Osteoblast (primary cell): ENCODE results near the gene NEK2. TPM values are rescaled to one million over a fixed set of nuclear protein-coding genes. Genes with fewer than 3 reads are reported as not detected.
"Not testable (repeated sequence)": the region's sequence is repeated elsewhere in the genome, so short reads cannot be mapped to it uniquely, and the experiment has no call there.

ENCODE experiments used
- DNase-seq: peaks from one replicate; pipeline ENCODE4 v3.0.0; 2011; ENCODE audit warnings: low spot score, mixed read lengths; ENCODE audit not compliant: insufficient read length; ENCODE audit errors: missing footprints
- H2AFZ ChIP-seq: 2 replicates; pipeline ENCODE4 v1.6.0; 2011; ENCODE audit warnings: mild to moderate bottlenecking, low read length
- H3K27ac ChIP-seq: 2 replicates; pipeline ENCODE4 v1.5.1; 2011; ENCODE audit warnings: mild to moderate bottlenecking, low read depth, low read length, moderate library complexity
- H3K27me3 ChIP-seq: 2 replicates; pipeline ENCODE4 v1.6.0; 2012; ENCODE audit warnings: mild to moderate bottlenecking, control low read depth, inconsistent platforms, low read length, moderate library complexity; ENCODE audit not compliant: insufficient read depth
- H3K36me3 ChIP-seq: 2 replicates; pipeline ENCODE4 v1.5.1; 2011; ENCODE audit warnings: mild to moderate bottlenecking, low read length, control low read depth, moderate library complexity; ENCODE audit not compliant: insufficient read depth
- H3K4me1 ChIP-seq: 2 replicates; pipeline ENCODE4 v1.5.1; 2011; ENCODE audit warnings: mild to moderate bottlenecking, low read length, control low read depth, moderate library complexity; ENCODE audit not compliant: insufficient read depth
- H3K4me2 ChIP-seq: 2 replicates; pipeline ENCODE4 v1.6.0; 2011; ENCODE audit warnings: mild to moderate bottlenecking, low read length; ENCODE audit not compliant: insufficient read depth
- H3K4me3 ChIP-seq: fragments of 200-600 bp; sonication (generic); 3 replicates; pipeline ENCODE4 v1.5.1; 2012; ENCODE audit warnings: mild to moderate bottlenecking, low read length, inconsistent platforms; ENCODE audit not compliant: insufficient read depth
- H3K79me2 ChIP-seq: 2 replicates; pipeline ENCODE4 v1.6.0; 2012; ENCODE audit warnings: mild to moderate bottlenecking, low read length, control low read depth, inconsistent platforms; ENCODE audit not compliant: insufficient read depth
- H3K9me3 ChIP-seq: 2 replicates; pipeline ENCODE4 v1.5.1; 2011; ENCODE audit warnings: low read depth, low read length, control low read depth
- H4K20me1 ChIP-seq: 2 replicates; pipeline ENCODE4 v1.6.0; 2012; ENCODE audit warnings: mild to moderate bottlenecking, low read length, control low read depth; ENCODE audit not compliant: insufficient read depth
- total RNA-seq: library from RNA; depleted of rRNA; stranded (reverse); fragments of >200 nt; gene quantifications from 2 replicates; pipeline ENCODE4 v1.2.3, GENCODE V29; 2012
- TF ChIP-seq, protein P1 (sequence below): IDR thresholded peaks from 2 replicates; pipeline ENCODE4 v1.5.1; 2011; ENCODE audit warnings: mild to moderate bottlenecking, low read depth, low read length, moderate library complexity; ENCODE audit errors: extremely low read depth

Gene NEK2
- total RNA-seq, 1 donor: 1.4 TPM

DNA sequence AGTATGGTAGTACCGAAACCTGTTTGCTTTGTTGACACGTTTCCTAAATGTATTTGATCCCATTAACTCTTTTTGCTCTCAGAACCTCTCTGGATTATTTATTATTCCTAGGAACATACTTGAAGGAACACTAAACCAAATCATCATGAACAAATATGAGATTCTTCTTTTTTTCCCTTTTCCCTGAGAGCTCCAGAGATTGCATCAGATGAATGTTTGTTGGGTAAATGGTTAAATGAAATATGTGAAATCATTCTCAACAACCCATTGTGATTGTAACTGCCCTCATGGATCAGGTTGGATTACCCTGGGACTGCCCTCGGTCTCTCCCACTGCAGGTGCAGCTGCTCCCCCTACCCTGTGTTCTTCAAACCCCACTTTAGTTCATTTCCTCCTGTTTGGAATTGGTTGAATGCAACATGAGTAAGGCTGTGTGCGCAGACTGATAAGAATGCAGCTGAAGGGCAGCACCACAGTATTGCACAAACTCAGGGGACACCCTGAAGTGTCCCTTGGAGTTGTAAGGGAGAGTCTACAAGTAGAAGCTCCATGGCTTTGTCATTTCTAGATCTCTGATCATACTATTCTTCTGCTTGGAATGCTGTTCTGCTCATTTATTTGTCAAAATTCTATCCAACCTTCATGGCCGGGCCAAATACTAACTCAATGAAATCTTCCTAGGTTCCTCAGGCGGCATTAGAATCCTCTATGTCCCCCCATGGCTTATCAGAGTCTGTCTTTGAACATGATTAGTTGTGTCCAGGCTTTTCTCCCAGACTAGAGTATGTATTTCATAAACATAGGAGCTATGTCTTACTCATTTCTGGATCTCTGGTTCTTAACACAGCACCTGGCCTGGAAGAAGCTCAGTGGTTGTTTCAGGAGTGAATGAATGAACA is 47.1 kb upstream of the NEK2 start:
- Histone ChIP-seq H3K4me2 (no peak overlapping the region), H3K4me1 (no peaks in the 10 kb centered on the region), H3K27ac (no peak overlapping the region), H2AFZ (no peak overlapping the region), H3K27me3 (no peaks in the 10 kb centered on the region), H3K4me3 (no peak overlapping the region), H4K20me1 (no peaks in the 10 kb centered on the region), H3K9me3 (no peaks in the 10 kb centered on the region), H3K36me3 (no peaks in the 10 kb centered on the region), H3K79me2 (no peaks in the 10 kb centered on the region)
- no peak for DNase-seq
- TF ChIP-seq, protein P1, sequence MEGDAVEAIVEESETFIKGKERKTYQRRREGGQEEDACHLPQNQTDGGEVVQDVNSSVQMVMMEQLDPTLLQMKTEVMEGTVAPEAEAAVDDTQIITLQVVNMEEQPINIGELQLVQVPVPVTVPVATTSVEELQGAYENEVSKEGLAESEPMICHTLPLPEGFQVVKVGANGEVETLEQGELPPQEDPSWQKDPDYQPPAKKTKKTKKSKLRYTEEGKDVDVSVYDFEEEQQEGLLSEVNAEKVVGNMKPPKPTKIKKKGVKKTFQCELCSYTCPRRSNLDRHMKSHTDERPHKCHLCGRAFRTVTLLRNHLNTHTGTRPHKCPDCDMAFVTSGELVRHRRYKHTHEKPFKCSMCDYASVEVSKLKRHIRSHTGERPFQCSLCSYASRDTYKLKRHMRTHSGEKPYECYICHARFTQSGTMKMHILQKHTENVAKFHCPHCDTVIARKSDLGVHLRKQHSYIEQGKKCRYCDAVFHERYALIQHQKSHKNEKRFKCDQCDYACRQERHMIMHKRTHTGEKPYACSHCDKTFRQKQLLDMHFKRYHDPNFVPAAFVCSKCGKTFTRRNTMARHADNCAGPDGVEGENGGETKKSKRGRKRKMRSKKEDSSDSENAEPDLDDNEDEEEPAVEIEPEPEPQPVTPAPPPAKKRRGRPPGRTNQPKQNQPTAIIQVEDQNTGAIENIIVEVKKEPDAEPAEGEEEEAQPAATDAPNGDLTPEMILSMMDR: no peak

DNA sequence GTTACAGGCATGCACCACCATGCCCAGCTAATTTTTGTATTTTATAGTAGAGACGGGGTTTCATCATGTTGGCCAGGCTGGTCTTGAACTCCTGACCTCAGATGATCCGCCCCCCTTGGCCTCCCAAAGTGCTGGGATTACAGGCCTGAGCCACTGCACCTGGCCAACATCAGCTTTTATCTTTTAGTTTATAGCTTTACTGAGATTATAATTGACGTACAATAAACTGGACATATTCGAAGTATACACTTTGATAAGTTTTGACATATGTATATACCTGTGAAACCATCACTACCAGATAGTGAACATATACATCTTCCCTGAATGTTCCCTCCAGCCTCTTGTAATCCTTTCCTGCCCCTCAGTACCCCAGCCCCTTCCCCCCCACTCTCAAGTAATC is 41.1 kb upstream of the NEK2 start:
- not testable (repeated sequence) for H3K36me3 ChIP-seq, H3K79me2 ChIP-seq, H3K4me1 ChIP-seq, H3K4me3 ChIP-seq, H3K27ac ChIP-seq, H2AFZ ChIP-seq, H3K4me2 ChIP-seq, H3K27me3 ChIP-seq, H3K9me3 ChIP-seq, DNase-seq, H4K20me1 ChIP-seq

DNA sequence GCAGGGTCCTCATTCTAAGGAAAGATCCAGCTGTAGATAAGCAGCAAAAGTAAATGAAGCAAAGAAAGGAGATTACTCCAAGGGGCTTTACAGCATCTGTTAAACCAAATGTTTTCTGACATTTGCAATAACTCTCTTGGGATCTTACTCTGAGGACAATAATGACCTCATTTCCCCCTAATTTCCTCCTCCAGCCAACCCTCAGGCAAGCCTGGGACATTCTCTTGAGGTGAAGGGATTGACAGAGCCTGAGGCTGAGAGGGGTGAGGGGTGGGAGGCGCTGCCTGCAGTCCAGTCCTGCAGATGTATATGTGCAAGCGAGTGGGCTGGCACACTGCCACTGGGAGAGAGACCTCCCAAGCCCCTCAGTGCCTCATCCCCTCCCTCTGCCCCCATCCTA is 40.5 kb upstream of the NEK2 start:
- no peak for DNase-seq
- Histone ChIP-seq H3K4me1 (no peaks in the 10 kb centered on the region), H3K79me2 (no peaks in the 10 kb centered on the region), H3K9me3 (no peaks in the 10 kb centered on the region), H3K27ac (no peak overlapping the region), H3K27me3 (no peaks in the 10 kb centered on the region), H3K36me3 (no peaks in the 10 kb centered on the region), H4K20me1 (no peaks in the 10 kb centered on the region), H2AFZ (no peak overlapping the region), H3K4me2 (no peak overlapping the region), H3K4me3 (no peak overlapping the region)
- TF ChIP-seq, protein P1: no peak

DNA sequence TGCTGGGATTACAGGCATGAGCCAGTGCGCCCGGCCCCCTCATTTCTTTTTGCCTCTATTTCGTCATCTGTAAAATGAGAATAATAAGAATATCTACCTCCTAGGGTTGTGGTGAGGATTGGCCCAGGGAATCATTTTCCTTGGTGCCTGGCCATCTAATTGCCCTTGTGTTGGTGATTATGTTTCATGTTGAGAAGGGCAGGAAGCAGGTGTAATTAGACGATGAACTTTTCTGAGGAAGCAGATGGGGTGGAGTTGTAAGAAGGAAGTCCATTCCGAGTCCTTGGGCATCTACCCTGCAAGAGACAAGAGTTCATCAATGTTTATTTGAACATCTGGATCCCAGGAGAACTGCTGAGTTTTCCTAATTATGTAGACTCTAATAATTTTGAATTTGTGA is 38.7 kb upstream of the NEK2 start:
- Histone ChIP-seq H3K27ac (no peak overlapping the region), H2AFZ (no peak overlapping the region), H3K27me3 (no peaks in the 10 kb centered on the region), H3K9me3 (no peaks in the 10 kb centered on the region), H3K79me2 (no peaks in the 10 kb centered on the region), H4K20me1 (no peaks in the 10 kb centered on the region), H3K4me1 (no peaks in the 10 kb centered on the region), H3K36me3 (no peaks in the 10 kb centered on the region), H3K4me2 (no peak overlapping the region), H3K4me3 (no peak overlapping the region)
- no peak for DNase-seq
- TF ChIP-seq, protein P1: no peak
